AG09309 (cell line): ENCODE measurements around the gene TMX2.

Experiments
- DNase-seq: peaks from one replicate; pipeline ENCODE4 v3.0.0-alpha.2; 2010; ENCODE audit warnings: low read depth
- H3K4me3 ChIP-seq: 2 replicates; pipeline ENCODE4 v1.5.1; 2011; ENCODE audit warnings: mild to moderate bottlenecking, low read depth, low read length, moderate library complexity; ENCODE audit not compliant: control insufficient read depth
- CTCF ChIP-seq: IDR thresholded peaks from 2 replicates; pipeline ENCODE4 v1.5.1; 2011; ENCODE audit warnings: mild to moderate bottlenecking, low read depth, low read length, inconsistent platforms; ENCODE audit not compliant: insufficient read depth, control insufficient read depth; ENCODE audit errors: missing control alignments

TMX2 gene

DNA sequence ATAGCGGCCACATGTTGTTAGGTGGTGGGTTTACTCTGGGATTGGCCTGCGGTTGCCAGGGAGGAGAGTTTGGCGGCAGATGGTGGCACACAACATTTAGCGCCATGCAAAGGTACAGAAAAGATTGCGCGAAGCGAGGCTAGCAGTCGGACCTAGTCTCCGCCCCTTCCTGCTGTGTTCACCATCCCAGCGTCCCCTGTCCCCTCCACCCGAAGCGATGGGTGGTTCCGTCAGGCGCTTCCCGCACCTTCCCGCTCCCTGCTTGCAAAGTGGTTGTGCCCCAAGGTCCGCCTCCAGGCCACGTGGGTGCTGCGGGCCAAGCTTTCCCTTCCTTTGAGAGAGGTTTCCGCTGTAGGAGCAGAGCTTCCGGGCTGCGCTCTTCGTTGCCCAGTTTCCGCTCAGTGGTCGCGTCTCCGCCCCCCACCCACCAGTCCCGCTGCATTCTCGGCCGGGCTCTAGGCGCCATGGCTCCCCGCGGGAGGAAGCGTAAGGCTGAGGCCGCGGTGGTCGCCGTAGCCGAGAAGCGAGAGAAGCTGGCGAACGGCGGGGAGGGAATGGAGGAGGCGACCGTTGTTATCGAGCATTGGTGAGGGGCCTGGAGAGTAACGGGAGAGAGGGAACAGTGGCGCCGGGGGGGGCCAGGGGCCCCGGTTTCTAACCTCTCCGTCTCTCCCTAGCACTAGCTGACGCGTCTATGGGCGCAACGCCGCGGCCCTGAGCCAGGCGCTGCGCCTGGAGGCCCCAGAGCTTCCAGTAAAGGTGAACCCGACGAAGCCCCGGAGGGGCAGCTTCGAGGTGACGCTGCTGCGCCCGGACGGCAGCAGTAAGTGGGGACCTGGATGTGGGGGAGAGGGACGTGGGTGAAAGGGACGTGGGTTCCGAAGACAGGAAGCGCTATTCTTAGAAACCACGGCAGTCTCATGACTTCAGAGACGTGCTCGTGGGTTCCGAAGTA lies 29.0 kb downstream of the TMX2 start, which contains the start of gene SELENOH:
Gene SELENOH (plus strand): TSS at position 360 of the 955 bp plus-strand sequence. CDS start 105 bp downstream, at position 465.
- TF ChIP-seq CTCF: no peak
- peak within 1 kb of the TSS; percentile 68 for H3K4me3 ChIP-seq
- peak; percentile 91 for DNase-seq

- no peak for TF ChIP-seq CTCF
- DNase-seq: no peak
- H3K4me3 ChIP-seq: peak overlapping the region; percentile 68
Measured at GRCh38 chr11:57742087-57742452, 29.7 kb downstream of the TMX2 start.

GRCh38 chr11:57744357-57744756 lies 32.0 kb downstream of the TMX2 start:
- DNase-seq: no peak
- H3K4me3 ChIP-seq: no peak overlapping the region
- TF ChIP-seq CTCF: no peak

DNA sequence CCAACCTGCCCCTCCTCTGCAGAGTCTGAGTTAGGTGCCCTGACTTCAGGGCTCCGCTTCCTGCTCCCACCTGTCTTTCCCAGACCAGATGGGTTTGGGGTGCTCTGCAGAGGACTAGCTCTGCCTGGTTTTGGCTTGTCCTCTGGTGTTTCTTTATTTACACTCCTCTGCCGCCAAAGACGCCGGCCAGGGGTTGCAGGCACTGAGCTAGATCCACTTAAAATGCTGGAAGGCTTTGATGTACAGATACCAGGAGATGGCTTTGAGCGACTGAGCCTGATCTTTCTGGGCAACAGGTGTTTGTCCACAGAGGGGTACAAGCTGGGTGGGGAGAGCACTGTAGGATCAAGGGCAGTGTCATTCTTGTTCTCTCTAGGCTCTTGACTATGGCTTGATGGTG lies 32.8 kb downstream of the TMX2 start:
- no peak overlapping the region for H3K4me3 ChIP-seq
- no peak for TF ChIP-seq CTCF
- no peak for DNase-seq

DNA sequence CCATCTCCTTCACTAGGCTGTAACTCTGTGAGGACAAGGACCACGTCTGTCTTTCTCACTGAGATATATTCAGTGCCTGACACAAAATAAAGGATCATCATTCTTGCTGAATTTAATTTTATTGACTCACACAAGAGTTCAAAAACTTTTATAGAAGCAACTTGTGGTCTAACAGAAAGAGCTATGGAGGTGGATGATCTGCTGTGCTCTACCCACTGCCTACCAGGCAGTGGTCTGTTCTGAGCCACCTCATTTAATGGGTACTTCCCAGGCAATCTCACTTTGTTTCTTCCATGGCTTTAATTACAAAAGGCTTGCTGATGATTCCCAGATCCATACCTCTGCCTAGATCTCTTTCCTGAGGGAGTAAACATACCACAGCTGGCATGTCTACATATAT lies 34.5 kb downstream of the TMX2 start:
- TF ChIP-seq CTCF: no peak
- no peak overlapping the region for H3K4me3 ChIP-seq
- no peak for DNase-seq

DNA sequence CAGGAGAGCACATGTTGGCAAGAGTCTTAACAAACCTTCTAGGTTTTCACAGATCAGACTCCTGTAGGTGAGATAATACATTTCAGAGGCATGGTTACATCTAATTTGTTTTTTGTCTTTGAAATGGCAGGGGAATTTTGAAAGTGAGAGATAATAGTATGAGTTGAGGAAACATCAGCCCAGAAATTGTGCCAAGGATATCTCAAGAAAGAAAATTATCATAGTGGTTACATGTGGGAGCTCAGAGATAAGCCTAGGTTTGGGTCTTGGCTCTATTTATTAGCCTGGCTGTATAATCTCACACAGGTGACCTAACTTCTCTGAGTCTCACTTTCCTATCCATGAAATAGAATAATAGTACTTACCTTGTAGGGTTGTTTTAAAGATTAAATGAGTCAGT lies 38.8 kb downstream of the TMX2 start:
- DNase-seq: no peak
- TF ChIP-seq CTCF: no peak
- H3K4me3 ChIP-seq: no peak overlapping the region
